Measurements from ENCODE around the gene CDC42EP2. TPM values are rescaled to one million over a fixed set of nuclear protein-coding genes. Genes with fewer than 3 reads are reported as not detected.

CDC42EP2 gene
- total and polyA plus RNA-seq, 2 of the 13 experiments (the other 11 are each of a cell fraction or from before 2014, with no cell fraction given) = 2.3 to 7.1 TPM

GRCh38 chr11:65317025-65317786 lies 2.5 kb downstream of the CDC42EP2 start (continued):
- TF ChIP-seq THAP8 (CRISPR knock-in tag; IDR thresholded peaks at IDR 0.05; ENCODE audit: borderline replicate concordance) (no peak), BHLHE40 (IDR thresholded peaks at IDR 0.05; ENCODE audit: low read length) (no peak), CBX2 (IDR thresholded peaks at IDR 0.05; ENCODE audit: low read depth, low read length) (no peak), CBX2 (CRISPR knock-in tag; IDR thresholded peaks at IDR 0.05; ENCODE audit: low read depth) (no peak), ZBED4 (CRISPR knock-in tag; IDR thresholded peaks at IDR 0.05; ENCODE audit: borderline replicate concordance) (no peak), ZNF800 (CRISPR knock-in tag; IDR thresholded peaks at IDR 0.05) (no peak), PATZ1 (CRISPR knock-in tag; IDR thresholded peaks at IDR 0.05) (peak; percentile 64; the same call in 1 of the 2 replicates), MAFF (IDR thresholded peaks at IDR 0.05; ENCODE audit: low read depth, low read length) (peak; percentile 80), ZSCAN31 (CRISPR knock-in tag; IDR thresholded peaks at IDR 0.05; ENCODE audit: low read depth) (0 out of 2 replicates have a peak, but pooled peaks have one; percentile 30), MLX (CRISPR knock-in tag; IDR thresholded peaks at IDR 0.05) (no peak), ARNT (IDR thresholded peaks at IDR 0.05) (no peak), ZNF788 (CRISPR knock-in tag; IDR thresholded peaks at IDR 0.05; ENCODE audit: borderline replicate concordance) (0 out of 2 replicates have a peak, but pooled peaks have one; percentile 23), PBX2 (CRISPR knock-in tag; IDR thresholded peaks at IDR 0.05) (no peak), CHCHD3 (CRISPR knock-in tag; IDR thresholded peaks at IDR 0.05) (no peak), GABPB1 (CRISPR knock-in tag; IDR thresholded peaks at IDR 0.05) (0 out of 2 replicates have a peak, but pooled peaks have one; percentile 18), ZFY (CRISPR knock-in tag; IDR thresholded peaks at IDR 0.05) (no peak), PCBP1 (IDR thresholded peaks at IDR 0.05; ENCODE audit: borderline replicate concordance, low read depth, low read length) (0 out of 2 replicates have a peak, but pooled peaks have one; percentile 53)
